Measurements from ENCODE around the gene MORN1. TPM values are rescaled to one million over a fixed set of nuclear protein-coding genes. Genes with fewer than 3 reads are reported as not detected.

The MORN1 gene
- total and polyA plus RNA-seq, 12 donors: 1.2 to 7.6 (median 5.2) TPM

DNA sequence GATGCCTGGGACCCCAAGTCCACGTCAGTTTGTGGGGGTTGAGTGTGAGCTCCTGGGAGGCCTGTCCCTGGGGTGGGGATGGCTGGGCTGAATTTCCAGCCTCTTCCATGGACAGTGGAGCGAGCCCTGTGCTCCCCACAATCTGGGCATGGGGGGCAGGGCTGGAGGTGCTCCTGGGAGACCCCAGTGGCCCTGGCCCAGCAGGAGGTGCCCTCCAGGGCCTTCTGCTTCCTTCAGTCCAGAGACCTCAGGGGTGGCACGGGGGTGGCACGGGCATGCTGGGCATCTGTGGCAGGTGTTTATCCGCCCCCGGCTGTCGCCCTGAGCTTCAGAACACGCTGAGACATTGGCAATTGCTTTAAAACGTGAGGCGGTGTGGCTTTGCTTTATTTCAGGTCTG, 40.9 kb downstream of the MORN1 start:
- peak in 1 of 2 donors; percentile 7 for DNase-seq
- 89 to 91% methylated on average over 10 of the region's 10 CpGs for WGBS, 2 donors
- Histone ChIP-seq H3K27ac (no peak overlapping the region), H3K4me3 (no peak overlapping the region), H3K36me3 (no peaks in the 10 kb centered on the region), H3K4me1 (peaks cover 0 to 12% (median 7%) of the 10 kb centered on the region in 9 donors), H3K27me3 (no peaks in the 10 kb centered on the region), H3K9me3 (no peaks in the 10 kb centered on the region)
- ATAC-seq: no peak
- TF ChIP-seq, protein P1, sequence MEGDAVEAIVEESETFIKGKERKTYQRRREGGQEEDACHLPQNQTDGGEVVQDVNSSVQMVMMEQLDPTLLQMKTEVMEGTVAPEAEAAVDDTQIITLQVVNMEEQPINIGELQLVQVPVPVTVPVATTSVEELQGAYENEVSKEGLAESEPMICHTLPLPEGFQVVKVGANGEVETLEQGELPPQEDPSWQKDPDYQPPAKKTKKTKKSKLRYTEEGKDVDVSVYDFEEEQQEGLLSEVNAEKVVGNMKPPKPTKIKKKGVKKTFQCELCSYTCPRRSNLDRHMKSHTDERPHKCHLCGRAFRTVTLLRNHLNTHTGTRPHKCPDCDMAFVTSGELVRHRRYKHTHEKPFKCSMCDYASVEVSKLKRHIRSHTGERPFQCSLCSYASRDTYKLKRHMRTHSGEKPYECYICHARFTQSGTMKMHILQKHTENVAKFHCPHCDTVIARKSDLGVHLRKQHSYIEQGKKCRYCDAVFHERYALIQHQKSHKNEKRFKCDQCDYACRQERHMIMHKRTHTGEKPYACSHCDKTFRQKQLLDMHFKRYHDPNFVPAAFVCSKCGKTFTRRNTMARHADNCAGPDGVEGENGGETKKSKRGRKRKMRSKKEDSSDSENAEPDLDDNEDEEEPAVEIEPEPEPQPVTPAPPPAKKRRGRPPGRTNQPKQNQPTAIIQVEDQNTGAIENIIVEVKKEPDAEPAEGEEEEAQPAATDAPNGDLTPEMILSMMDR (IDR thresholded peaks at IDR 0.05): no peak
- intact Hi-C loops (cut with DNase I): no loop called here

DNA sequence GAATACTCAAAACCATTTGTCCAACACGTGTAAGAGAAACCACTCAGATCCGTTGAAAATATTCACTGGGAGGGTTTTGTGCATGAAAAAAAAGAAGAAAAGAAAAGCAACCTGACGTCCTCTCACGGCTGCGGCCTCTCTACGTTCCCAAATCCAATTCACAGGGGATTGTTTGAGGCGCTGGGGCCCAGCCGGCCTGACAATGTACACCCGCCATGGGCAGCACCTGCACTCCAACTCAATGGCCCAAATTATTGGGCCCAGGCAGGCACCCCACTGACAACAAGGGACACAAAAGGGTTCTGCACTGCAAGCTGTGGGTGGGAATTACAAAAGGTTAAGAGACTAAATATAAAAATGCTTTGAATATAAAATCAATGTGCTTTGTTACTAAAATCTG, 41.5 kb downstream of the MORN1 start:
- Histone ChIP-seq H3K27me3 (no peaks in the 10 kb centered on the region), H3K4me1 (peaks cover 0 to 12% (median 6%) of the 10 kb centered on the region in 9 donors), H3K9me3 (no peaks in the 10 kb centered on the region), H3K36me3 (no peaks in the 10 kb centered on the region), H3K27ac (no peak overlapping the region), H3K4me3 (no peak overlapping the region)
- TF ChIP-seq, protein P1 (IDR thresholded peaks at IDR 0.05): no peak
- ATAC-seq (no peak), DNase-seq (peak in 1 of 2 donors; percentile 4)
- intact Hi-C loops (cut with DNase I): no loop called here
- WGBS, 2 donors: 89 to 90% methylated on average over 9 of the region's 9 CpGs

DNA sequence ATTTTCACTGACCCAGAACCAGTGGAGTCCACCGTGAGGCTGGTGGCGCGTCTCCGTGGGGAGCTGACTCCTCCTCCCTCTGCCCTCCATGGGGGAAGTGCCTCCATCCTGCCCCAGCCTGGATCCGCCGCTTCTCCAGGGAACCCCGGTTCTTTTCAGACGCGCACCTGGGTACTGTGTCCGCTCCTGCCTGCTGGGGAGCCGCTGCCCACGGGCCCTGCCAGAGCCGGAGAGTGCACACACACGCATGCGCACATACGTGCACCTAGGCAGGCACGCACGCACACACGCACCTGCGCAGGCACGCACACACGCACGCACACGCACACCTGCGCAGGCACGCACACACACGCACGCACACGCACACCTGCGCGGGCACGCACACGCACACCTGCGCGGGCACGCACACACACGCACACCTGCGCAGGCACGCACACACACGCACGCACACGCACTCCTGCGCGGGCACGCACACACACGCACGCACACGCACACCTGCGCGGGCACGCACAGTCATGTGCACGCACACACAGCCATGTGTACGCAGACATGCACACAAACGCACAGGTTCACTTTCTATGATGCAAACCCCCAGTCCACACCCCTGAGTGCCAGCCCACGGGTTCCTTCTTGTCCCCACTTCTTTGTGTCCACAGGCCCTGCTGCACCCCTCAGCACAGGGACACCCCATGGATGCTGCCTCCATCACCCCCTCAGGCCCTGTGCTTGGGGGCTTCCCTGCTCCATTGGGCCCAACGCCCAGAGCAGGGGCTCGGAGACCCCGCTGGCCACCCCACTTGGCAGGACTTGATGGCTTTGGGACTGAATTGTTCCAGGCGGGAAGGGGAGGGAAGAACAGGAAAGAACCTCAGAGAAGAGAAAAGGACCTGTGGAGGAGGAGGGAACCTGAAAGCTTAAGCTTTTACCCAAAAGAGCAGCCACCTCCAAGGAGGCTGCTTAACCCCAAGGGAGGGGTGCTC, 42.7 kb downstream of the MORN1 start:
- H3K9me3 ChIP-seq: no peaks in the 10 kb centered on the region
- no peak overlapping the region for H3K4me3 ChIP-seq
- peak in 1 of 2 donors; percentile 3 for DNase-seq
- no peak for ATAC-seq
- H3K4me1 ChIP-seq: peaks cover 0 to 11% (median 5%) of the 10 kb centered on the region in 9 donors
- intact Hi-C loops (cut with DNase I): no loop called here
- no peaks in the 10 kb centered on the region for H3K27me3 ChIP-seq
- no peak overlapping the region for H3K27ac ChIP-seq
- WGBS, 2 donors: 91 to 93% methylated on average over 59 of the region's 59 CpGs
- TF ChIP-seq, protein P1 (IDR thresholded peaks at IDR 0.05): no peak
- H3K36me3 ChIP-seq: no peaks in the 10 kb centered on the region

DNA sequence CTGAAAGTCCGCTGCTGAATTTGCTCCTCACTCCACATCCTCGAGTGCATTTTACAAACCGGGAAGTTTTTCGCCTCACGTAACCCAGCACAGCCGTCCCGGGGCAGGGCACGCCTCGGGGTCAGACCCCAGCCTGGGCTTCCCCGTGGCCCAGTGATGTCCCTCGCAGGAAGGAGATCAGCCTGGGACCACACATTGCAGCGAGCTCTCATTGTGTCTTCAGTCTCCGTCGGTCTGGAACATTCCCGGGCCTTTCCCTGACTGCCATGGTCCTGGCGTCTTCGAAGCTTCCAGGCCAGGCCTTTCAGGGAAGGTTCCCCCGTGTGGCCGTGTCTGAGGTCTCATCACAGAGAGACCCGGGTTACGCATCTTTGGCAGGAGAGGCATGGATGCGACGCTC, 43.5 kb downstream of the MORN1 start:
- Histone ChIP-seq H3K4me3 (no peak overlapping the region), H3K27me3 (no peaks in the 10 kb centered on the region), H3K27ac (no peak overlapping the region), H3K4me1 (peaks cover 0 to 3% (median 0%) of the 10 kb centered on the region in 9 donors), H3K9me3 (no peaks in the 10 kb centered on the region), H3K36me3 (no peaks in the 10 kb centered on the region)
- TF ChIP-seq, protein P1 (IDR thresholded peaks at IDR 0.05): no peak
- ATAC-seq (no peak), DNase-seq (peak in 1 of 2 donors; percentile 3)
- intact Hi-C loops (cut with DNase I): no loop called here
- 88% methylated on average over 23 of the region's 23 CpGs for WGBS, 2 donors
